GM23338 (cell line): ENCODE data around the gene SPATA31E1. TPM values are rescaled to one million over a fixed set of nuclear protein-coding genes. Genes with fewer than 3 reads are reported as not detected.

Experiments
- ATAC-seq: fragments of 200-7000 bp; cut with Tn5 transposase; 3 replicates; pipeline ENCODE4 v1.9.1; 2020
- DNase-seq: peaks from one replicate; pipeline ENCODE4 v3.0.0-alpha.2; 2015; ENCODE audit warnings: low spot score
- H2AFZ ChIP-seq: fragments of 200-600 bp; sonication (generic); 2 replicates; pipeline ENCODE4 v1.8.0; 2016; ENCODE audit warnings: antibody characterized with exemption, mild to moderate bottlenecking, moderate library complexity
- H3F3A ChIP-seq: fragments of 200-600 bp; sonication (generic); replicated peaks from 2 replicates; pipeline ENCODE4 v1.8.0; 2017; ENCODE audit warnings: antibody characterized with exemption, mixed run types, low read depth
- H3K27ac ChIP-seq: fragments of 200-600 bp; sonication (generic); 2 replicates; pipeline ENCODE4 v1.6.1; 2016; ENCODE audit warnings: low read depth
- H3K27me3 ChIP-seq: fragments of 200-600 bp; sonication (generic); 2 replicates; pipeline ENCODE4 v1.8.0; 2016; ENCODE audit warnings: mild to moderate bottlenecking, mixed run types, moderate library complexity; ENCODE audit not compliant: insufficient read depth
- H3K36me3 ChIP-seq: fragments of 200-600 bp; sonication (generic); 2 replicates; pipeline ENCODE4 v1.8.0; 2016; ENCODE audit warnings: mild to moderate bottlenecking; ENCODE audit not compliant: insufficient read depth
- H3K4me1 ChIP-seq: fragments of 200-600 bp; sonication (generic); 2 replicates; pipeline ENCODE4 v1.8.0; 2016; ENCODE audit warnings: mild to moderate bottlenecking, moderate library complexity; ENCODE audit not compliant: insufficient read depth
- H3K4me2 ChIP-seq: fragments of 200-600 bp; sonication (generic); 2 replicates; pipeline ENCODE4 v1.7.1; 2017; ENCODE audit warnings: mixed run types
- H3K4me3 ChIP-seq: fragments of 200-600 bp; sonication (generic); 2 replicates; pipeline ENCODE4 v1.6.1; 2016; ENCODE audit warnings: mixed run types
- H3K79me2 ChIP-seq: fragments of 200-600 bp; sonication (generic); replicated peaks from 2 replicates; pipeline ENCODE4 v1.8.0; 2017; ENCODE audit warnings: mild to moderate bottlenecking; ENCODE audit not compliant: insufficient read depth
- H3K9me2 ChIP-seq: fragments of 200-600 bp; sonication (generic); 2 replicates; pipeline ENCODE4 v1.8.0; 2017; ENCODE audit not compliant: insufficient read depth
- H4K20me1 ChIP-seq: fragments of 200-600 bp; sonication (generic); replicated peaks from 2 replicates; pipeline ENCODE4 v1.8.0; 2017; ENCODE audit warnings: mild to moderate bottlenecking; ENCODE audit not compliant: insufficient read depth
- H3K27ac Mint-ChIP-seq: 2 replicates; pipeline ENCODE4 v1.8.0; 2020; ENCODE audit warnings: inconsistent platforms, mild to moderate bottlenecking, moderate library complexity, mixed read lengths
- H3K27me3 Mint-ChIP-seq: 3 replicates; pipeline ENCODE4 v1.8.0; 2022; ENCODE audit warnings: low read depth, mild to moderate bottlenecking, moderate library complexity, mixed read lengths, inconsistent platforms; ENCODE audit not compliant: insufficient read depth, poor library complexity
- H3K36me3 Mint-ChIP-seq: 3 replicates; pipeline ENCODE4 v1.8.0; 2021; ENCODE audit warnings: low read depth, mild to moderate bottlenecking, inconsistent platforms, moderate library complexity, mixed read lengths
- H3K4me1 Mint-ChIP-seq: 3 replicates; pipeline ENCODE4 v1.8.0; 2020; ENCODE audit warnings: mild to moderate bottlenecking, inconsistent platforms, mixed read lengths
- H3K4me3 Mint-ChIP-seq: 3 replicates; pipeline ENCODE4 v1.8.0; 2021; ENCODE audit warnings: moderate library complexity, mild to moderate bottlenecking, inconsistent platforms, mixed read lengths
- H3K9me3 Mint-ChIP-seq: 3 replicates; pipeline ENCODE4 v1.8.0; 2020; ENCODE audit warnings: moderate library complexity, mild to moderate bottlenecking, inconsistent platforms, mixed read lengths
- CREB1 ChIP-seq: fragments of 250-450 bp; sonication (Bioruptor Pico); IDR thresholded peaks from 2 replicates; pipeline ENCODE4 v1.5.0; 2020; ENCODE audit warnings: low read depth, mild to moderate bottlenecking, moderate library complexity
- EZH2 ChIP-seq: fragments of 200-600 bp; sonication (generic); IDR thresholded peaks from one replicate; pipeline ENCODE4 v1.8.0; 2017; ENCODE audit warnings: antibody characterized with exemption, mild to moderate bottlenecking, low read depth; ENCODE audit not compliant: unreplicated experiment
- JUNB ChIP-seq: IDR thresholded peaks from one replicate; pipeline ENCODE4 v1.6.1; 2016; ENCODE audit warnings: antibody characterized with exemption; ENCODE audit not compliant: unreplicated experiment
- NANOG ChIP-seq: IDR thresholded peaks from 2 replicates; pipeline ENCODE4 v1.6.1; 2016; ENCODE audit warnings: antibody characterized with exemption, borderline replicate concordance
- POLR2AphosphoS5 ChIP-seq: IDR thresholded peaks from 2 replicates; pipeline ENCODE4 v1.6.1; 2016; ENCODE audit warnings: antibody characterized with exemption, low read depth
- STAT1 ChIP-seq: IDR thresholded peaks from one replicate; pipeline ENCODE4 v1.6.1; 2016; ENCODE audit warnings: antibody characterized with exemption; ENCODE audit not compliant: unreplicated experiment
- polyA plus RNA-seq: library from polyadenylated mRNA; unstranded; fragments of >200 nt; fragmentation: Nextera tagmentation; extraction: Ambion mirVana; gene quantifications from 2 replicates; pipeline ENCODE4 v1.2.1, GENCODE V29; 2016
- total RNA-seq: library from RNA; depleted of rRNA; stranded (reverse); fragments of >200 nt; shearing (Covaris generic); gene quantifications from 2 replicates; pipeline ENCODE4 v1.2.3, GENCODE V29; 2014
- TF ChIP-seq, protein P1 (sequence below), 2 experiments: fragments of 200-600 bp in 1 of 2; sonication (generic) in 1 of 2; conservative IDR thresholded peaks; 2 replicates each; pipeline versions ENCODE4 v1.5.1 to v1.6.1; 2016 to 2017; ENCODE audit warnings: antibody characterized with exemption in 2 of 2, low read depth in 2 of 2, mild to moderate bottlenecking in 2 of 2, moderate library complexity in 1 of 2
- TF ChIP-seq, protein P2 (sequence below): IDR thresholded peaks from one replicate; pipeline ENCODE4 v1.6.1; 2018; ENCODE audit warnings: antibody characterized with exemption; ENCODE audit not compliant: unreplicated experiment
- TF ChIP-seq, protein P3 (sequence below): fragments of 250-450 bp; sonication (Bioruptor Pico); IDR thresholded peaks from 2 replicates; pipeline ENCODE4 v1.5.0; 2020; ENCODE audit warnings: mild to moderate bottlenecking, moderate library complexity
- TF ChIP-seq, protein P4 (sequence below): IDR thresholded peaks from 2 replicates; pipeline ENCODE4 v1.6.1; 2016; ENCODE audit warnings: antibody characterized with exemption

The SPATA31E1 gene
- total and polyA plus RNA-seq, 2 experiments from 2014 or later = 0.05 TPM; not detected in 1

DNA sequence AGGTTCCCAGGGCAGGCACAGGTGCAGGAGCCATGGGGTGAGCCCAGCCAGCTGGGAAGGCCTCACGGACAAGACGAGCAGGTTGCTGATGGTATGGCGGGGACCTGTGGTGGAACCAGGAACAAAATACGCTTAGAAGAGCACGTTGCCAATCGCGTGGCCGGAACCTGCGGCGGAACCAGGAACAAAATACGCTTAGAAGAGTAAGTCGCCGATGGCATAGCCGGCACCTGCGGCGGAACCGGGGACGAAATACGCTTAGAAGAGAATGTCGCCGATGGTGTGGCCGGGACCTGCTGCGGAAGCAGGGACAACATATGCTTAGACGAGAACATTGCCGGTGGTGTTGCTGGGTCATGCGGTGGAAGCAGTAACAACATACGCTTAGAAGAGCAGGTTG lies 23.5 kb upstream of the SPATA31E1 start:
- Histone ChIP-seq H3K36me3 (no peaks in the 10 kb centered on the region), H3K27me3 (no peaks in the 10 kb centered on the region), H3K27ac (no peak overlapping the region), H4K20me1 (no peaks in the 10 kb centered on the region), H3K9me2 (peaks cover 3% of the 10 kb centered on the region; the same call in 1 of the 2 replicates), H3K4me1 (no peaks in the 10 kb centered on the region), H3K4me2 (no peak overlapping the region), H3K79me2 (no peaks in the 10 kb centered on the region), H3F3A (no peaks in the 10 kb centered on the region), H2AFZ (no peak overlapping the region), H3K4me3 (no peak overlapping the region)
- Mint-ChIP-seq H3K27ac (no peak overlapping the region), H3K4me3 (no peak overlapping the region), H3K9me3 (peaks cover 34% of the 10 kb centered on the region), H3K36me3 (peaks cover 11% of the 10 kb centered on the region), H3K4me1 (peaks cover 13% of the 10 kb centered on the region), H3K27me3 (peaks cover 4% of the 10 kb centered on the region)
- ATAC-seq (no peak), DNase-seq (no peak)
- TF ChIP-seq POLR2AphosphoS5 = no peak

DNA sequence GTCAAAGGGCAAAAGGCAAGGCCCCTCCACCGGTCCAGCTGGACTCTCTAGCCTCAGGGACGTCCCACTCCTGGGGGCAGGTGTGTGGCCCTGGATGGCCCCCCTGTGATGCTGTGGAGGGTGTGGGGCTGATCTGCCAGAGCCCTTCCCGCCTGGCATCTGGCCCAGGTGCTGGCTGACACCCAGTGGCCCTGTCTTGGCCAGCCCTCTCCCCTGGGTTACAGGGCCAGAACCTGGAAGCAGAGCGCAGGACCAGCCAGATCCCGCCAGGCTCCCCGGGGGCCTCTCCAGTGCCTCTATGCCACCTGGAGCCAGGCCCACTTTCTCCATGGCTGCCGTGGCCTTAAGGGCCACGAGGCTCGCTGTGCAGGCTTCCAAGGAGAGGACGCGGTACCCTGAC lies 22.9 kb upstream of the SPATA31E1 start:
- no peak overlapping the region for H3K4me2 ChIP-seq
- H3K4me3 ChIP-seq = no peak overlapping the region
- Mint-ChIP-seq H3K27me3 (peaks cover 4% of the 10 kb centered on the region), H3K27ac (no peak overlapping the region), H3K36me3 (peaks cover 11% of the 10 kb centered on the region), H3K4me1 (peaks cover 14% of the 10 kb centered on the region), H3K9me3 (peaks cover 34% of the 10 kb centered on the region), H3K4me3 (no peak overlapping the region)
- H3K27ac ChIP-seq = no peak overlapping the region
- no peak for DNase-seq
- peaks cover 3% of the 10 kb centered on the region; the same call in 1 of the 2 replicates for H3K9me2 ChIP-seq
- H3K36me3 ChIP-seq = no peaks in the 10 kb centered on the region
- H3K79me2 ChIP-seq = no peaks in the 10 kb centered on the region
- ATAC-seq = no peak
- no peaks in the 10 kb centered on the region for H3F3A ChIP-seq
- no peaks in the 10 kb centered on the region for H3K27me3 ChIP-seq
- no peaks in the 10 kb centered on the region for H3K4me1 ChIP-seq
- H4K20me1 ChIP-seq = no peaks in the 10 kb centered on the region
- no peak overlapping the region for H2AFZ ChIP-seq
- TF ChIP-seq, protein P1, sequence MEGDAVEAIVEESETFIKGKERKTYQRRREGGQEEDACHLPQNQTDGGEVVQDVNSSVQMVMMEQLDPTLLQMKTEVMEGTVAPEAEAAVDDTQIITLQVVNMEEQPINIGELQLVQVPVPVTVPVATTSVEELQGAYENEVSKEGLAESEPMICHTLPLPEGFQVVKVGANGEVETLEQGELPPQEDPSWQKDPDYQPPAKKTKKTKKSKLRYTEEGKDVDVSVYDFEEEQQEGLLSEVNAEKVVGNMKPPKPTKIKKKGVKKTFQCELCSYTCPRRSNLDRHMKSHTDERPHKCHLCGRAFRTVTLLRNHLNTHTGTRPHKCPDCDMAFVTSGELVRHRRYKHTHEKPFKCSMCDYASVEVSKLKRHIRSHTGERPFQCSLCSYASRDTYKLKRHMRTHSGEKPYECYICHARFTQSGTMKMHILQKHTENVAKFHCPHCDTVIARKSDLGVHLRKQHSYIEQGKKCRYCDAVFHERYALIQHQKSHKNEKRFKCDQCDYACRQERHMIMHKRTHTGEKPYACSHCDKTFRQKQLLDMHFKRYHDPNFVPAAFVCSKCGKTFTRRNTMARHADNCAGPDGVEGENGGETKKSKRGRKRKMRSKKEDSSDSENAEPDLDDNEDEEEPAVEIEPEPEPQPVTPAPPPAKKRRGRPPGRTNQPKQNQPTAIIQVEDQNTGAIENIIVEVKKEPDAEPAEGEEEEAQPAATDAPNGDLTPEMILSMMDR (conservative IDR thresholded peaks at IDR 0.05; ENCODE audit: low read depth in 2 of 2) = no peak
- TF ChIP-seq NANOG = no peak
- TF ChIP-seq, protein P2, sequence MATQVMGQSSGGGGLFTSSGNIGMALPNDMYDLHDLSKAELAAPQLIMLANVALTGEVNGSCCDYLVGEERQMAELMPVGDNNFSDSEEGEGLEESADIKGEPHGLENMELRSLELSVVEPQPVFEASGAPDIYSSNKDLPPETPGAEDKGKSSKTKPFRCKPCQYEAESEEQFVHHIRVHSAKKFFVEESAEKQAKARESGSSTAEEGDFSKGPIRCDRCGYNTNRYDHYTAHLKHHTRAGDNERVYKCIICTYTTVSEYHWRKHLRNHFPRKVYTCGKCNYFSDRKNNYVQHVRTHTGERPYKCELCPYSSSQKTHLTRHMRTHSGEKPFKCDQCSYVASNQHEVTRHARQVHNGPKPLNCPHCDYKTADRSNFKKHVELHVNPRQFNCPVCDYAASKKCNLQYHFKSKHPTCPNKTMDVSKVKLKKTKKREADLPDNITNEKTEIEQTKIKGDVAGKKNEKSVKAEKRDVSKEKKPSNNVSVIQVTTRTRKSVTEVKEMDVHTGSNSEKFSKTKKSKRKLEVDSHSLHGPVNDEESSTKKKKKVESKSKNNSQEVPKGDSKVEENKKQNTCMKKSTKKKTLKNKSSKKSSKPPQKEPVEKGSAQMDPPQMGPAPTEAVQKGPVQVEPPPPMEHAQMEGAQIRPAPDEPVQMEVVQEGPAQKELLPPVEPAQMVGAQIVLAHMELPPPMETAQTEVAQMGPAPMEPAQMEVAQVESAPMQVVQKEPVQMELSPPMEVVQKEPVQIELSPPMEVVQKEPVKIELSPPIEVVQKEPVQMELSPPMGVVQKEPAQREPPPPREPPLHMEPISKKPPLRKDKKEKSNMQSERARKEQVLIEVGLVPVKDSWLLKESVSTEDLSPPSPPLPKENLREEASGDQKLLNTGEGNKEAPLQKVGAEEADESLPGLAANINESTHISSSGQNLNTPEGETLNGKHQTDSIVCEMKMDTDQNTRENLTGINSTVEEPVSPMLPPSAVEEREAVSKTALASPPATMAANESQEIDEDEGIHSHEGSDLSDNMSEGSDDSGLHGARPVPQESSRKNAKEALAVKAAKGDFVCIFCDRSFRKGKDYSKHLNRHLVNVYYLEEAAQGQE = no peak
- TF ChIP-seq CREB1 = no peak
- TF ChIP-seq EZH2 = no peak
- TF ChIP-seq, protein P3, sequence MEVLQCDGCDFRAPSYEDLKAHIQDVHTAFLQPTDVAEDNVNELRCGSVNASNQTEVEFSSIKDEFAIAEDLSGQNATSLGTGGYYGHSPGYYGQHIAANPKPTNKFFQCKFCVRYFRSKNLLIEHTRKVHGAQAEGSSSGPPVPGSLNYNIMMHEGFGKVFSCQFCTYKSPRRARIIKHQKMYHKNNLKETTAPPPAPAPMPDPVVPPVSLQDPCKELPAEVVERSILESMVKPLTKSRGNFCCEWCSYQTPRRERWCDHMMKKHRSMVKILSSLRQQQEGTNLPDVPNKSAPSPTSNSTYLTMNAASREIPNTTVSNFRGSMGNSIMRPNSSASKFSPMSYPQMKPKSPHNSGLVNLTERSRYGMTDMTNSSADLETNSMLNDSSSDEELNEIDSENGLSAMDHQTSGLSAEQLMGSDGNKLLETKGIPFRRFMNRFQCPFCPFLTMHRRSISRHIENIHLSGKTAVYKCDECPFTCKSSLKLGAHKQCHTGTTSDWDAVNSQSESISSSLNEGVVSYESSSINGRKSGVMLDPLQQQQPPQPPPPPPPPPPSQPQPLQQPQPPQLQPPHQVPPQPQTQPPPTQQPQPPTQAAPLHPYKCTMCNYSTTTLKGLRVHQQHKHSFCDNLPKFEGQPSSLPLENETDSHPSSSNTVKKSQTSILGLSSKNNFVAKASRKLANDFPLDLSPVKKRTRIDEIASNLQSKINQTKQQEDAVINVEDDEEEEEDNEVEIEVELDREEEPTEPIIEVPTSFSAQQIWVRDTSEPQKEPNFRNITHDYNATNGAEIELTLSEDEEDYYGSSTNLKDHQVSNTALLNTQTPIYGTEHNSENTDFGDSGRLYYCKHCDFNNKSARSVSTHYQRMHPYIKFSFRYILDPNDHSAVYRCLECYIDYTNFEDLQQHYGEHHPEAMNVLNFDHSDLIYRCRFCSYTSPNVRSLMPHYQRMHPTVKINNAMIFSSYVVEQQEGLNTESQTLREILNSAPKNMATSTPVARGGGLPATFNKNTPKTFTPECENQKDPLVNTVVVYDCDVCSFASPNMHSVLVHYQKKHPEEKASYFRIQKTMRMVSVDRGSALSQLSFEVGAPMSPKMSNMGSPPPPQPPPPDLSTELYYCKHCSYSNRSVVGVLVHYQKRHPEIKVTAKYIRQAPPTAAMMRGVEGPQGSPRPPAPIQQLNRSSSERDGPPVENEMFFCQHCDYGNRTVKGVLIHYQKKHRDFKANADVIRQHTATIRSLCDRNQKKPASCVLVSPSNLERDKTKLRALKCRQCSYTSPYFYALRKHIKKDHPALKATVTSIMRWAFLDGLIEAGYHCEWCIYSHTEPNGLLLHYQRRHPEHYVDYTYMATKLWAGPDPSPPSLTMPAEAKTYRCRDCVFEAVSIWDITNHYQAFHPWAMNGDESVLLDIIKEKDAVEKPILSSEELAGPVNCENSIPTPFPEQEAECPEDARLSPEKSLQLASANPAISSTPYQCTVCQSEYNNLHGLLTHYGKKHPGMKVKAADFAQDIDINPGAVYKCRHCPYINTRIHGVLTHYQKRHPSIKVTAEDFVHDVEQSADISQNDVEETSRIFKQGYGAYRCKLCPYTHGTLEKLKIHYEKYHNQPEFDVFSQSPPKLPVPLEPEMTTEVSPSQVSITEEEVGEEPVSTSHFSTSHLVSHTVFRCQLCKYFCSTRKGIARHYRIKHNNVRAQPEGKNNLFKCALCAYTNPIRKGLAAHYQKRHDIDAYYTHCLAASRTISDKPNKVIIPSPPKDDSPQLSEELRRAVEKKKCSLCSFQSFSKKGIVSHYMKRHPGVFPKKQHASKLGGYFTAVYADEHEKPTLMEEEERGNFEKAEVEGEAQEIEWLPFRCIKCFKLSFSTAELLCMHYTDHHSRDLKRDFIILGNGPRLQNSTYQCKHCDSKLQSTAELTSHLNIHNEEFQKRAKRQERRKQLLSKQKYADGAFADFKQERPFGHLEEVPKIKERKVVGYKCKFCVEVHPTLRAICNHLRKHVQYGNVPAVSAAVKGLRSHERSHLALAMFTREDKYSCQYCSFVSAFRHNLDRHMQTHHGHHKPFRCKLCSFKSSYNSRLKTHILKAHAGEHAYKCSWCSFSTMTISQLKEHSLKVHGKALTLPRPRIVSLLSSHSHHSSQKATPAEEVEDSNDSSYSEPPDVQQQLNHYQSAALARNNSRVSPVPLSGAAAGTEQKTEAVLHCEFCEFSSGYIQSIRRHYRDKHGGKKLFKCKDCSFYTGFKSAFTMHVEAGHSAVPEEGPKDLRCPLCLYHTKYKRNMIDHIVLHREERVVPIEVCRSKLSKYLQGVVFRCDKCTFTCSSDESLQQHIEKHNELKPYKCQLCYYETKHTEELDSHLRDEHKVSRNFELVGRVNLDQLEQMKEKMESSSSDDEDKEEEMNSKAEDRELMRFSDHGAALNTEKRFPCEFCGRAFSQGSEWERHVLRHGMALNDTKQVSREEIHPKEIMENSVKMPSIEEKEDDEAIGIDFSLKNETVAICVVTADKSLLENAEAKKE = no peak
- TF ChIP-seq, protein P4, sequence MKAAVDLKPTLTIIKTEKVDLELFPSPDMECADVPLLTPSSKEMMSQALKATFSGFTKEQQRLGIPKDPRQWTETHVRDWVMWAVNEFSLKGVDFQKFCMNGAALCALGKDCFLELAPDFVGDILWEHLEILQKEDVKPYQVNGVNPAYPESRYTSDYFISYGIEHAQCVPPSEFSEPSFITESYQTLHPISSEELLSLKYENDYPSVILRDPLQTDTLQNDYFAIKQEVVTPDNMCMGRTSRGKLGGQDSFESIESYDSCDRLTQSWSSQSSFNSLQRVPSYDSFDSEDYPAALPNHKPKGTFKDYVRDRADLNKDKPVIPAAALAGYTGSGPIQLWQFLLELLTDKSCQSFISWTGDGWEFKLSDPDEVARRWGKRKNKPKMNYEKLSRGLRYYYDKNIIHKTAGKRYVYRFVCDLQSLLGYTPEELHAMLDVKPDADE = no peak
- TF ChIP-seq JUNB = no peak
- TF ChIP-seq STAT1 = no peak
